Hepatocyte (in vitro differentiated cells): ENCODE results near the gene ATXN10.

Experiments used
- CTCF ChIP-seq: fragments of 200-600 bp; sonication (generic); IDR thresholded peaks from 2 replicates; pipeline ENCODE4 v1.5.1; 2016; ENCODE audit warnings: antibody characterized with exemption, mild to moderate bottlenecking; ENCODE audit not compliant: poor library complexity
- EZH2 ChIP-seq: fragments of 200-600 bp; sonication (generic); IDR thresholded peaks from 2 replicates; pipeline ENCODE4 v1.6.1; 2016; ENCODE audit warnings: antibody characterized with exemption, mild to moderate bottlenecking, borderline replicate concordance

- TF ChIP-seq EZH2 = no peak
- no peak for TF ChIP-seq CTCF
These were observed 80.4 kb downstream of the ATXN10 start for GRCh38 chr22:45752036-45752435.
